SK-N-SH treated with all-trans-retinoic acid at 6 μM for 48 hours (cell line): Measurements from ENCODE around the gene ARHGEF40.

Source experiments
- ATAC-seq: fragments of 200-7000 bp; cut with Tn5 transposase; 3 replicates; pipeline ENCODE4 v1.9.1; 2020; ENCODE audit warnings: mild to moderate bottlenecking, moderate library complexity
- ARNTL ChIP-seq: fragments of 450-650 bp; formaldehyde crosslinking; IDR thresholded peaks from 2 replicates; pipeline ENCODE4 v1.5.0; 2020; ENCODE audit warnings: low read depth, mild to moderate bottlenecking, moderate library complexity, borderline replicate concordance
- BACH2 ChIP-seq: fragments of 250-450 bp; sonication (Bioruptor Pico); IDR thresholded peaks from 2 replicates; pipeline ENCODE4 v1.9.0; 2021; ENCODE audit warnings: mild to moderate bottlenecking, borderline replicate concordance
- CREB5 ChIP-seq: fragments of 250-450 bp; sonication (Bioruptor Pico); IDR thresholded peaks from 2 replicates; pipeline ENCODE4 v1.5.1; 2020; ENCODE audit warnings: low read depth, mild to moderate bottlenecking, moderate library complexity
- CSDC2 ChIP-seq: fragments of 250-450 bp; sonication (Bioruptor Pico); IDR thresholded peaks from 2 replicates; pipeline ENCODE4 v1.5.0; 2020; ENCODE audit warnings: mild to moderate bottlenecking, moderate library complexity
- CSRNP3 ChIP-seq: fragments of 250-450 bp; sonication (Bioruptor Pico); IDR thresholded peaks from 2 replicates; pipeline ENCODE4 v1.5.1; 2021; ENCODE audit warnings: mild to moderate bottlenecking, moderate library complexity
- ESRRG ChIP-seq: fragments of 250-450 bp; sonication (Bioruptor Pico); IDR thresholded peaks from 2 replicates; pipeline ENCODE4 v1.6.1; 2021; ENCODE audit warnings: mild to moderate bottlenecking
- GLIS3 ChIP-seq: fragments of 250-450 bp; sonication (Bioruptor Pico); IDR thresholded peaks from 2 replicates; pipeline ENCODE4 v1.5.0; 2020; ENCODE audit warnings: mild to moderate bottlenecking, moderate library complexity
- ISL1 ChIP-seq: fragments of 250-450 bp; sonication (Bioruptor Pico); IDR thresholded peaks from 2 replicates; pipeline ENCODE4 v2.1.2; 2022; ENCODE audit warnings: mild to moderate bottlenecking, moderate library complexity
- OSR1 ChIP-seq: fragments of 250-450 bp; sonication (Bioruptor Pico); IDR thresholded peaks from 2 replicates; pipeline ENCODE4 v1.8.0; 2022; ENCODE audit warnings: moderate library complexity, mild to moderate bottlenecking, inconsistent platforms
- PATZ1 ChIP-seq: fragments of 250-450 bp; sonication (Bioruptor Pico); IDR thresholded peaks from 2 replicates; pipeline ENCODE4 v1.8.0; 2020; ENCODE audit warnings: mild to moderate bottlenecking, moderate library complexity, borderline replicate concordance
- PPARA ChIP-seq: fragments of 250-450 bp; sonication (Bioruptor Pico); IDR thresholded peaks from 2 replicates; pipeline ENCODE4 v1.5.0; 2020; ENCODE audit warnings: mild to moderate bottlenecking, borderline replicate concordance
- RARB ChIP-seq: fragments of 250-450 bp; sonication (Bioruptor Pico); IDR thresholded peaks from 2 replicates; pipeline ENCODE4 v1.8.0; 2021; ENCODE audit warnings: mild to moderate bottlenecking, moderate library complexity
- SNAI2 ChIP-seq: fragments of 250-450 bp; sonication (Bioruptor Pico); IDR thresholded peaks from 2 replicates; pipeline ENCODE4 v1.5.0; 2020; ENCODE audit warnings: mild to moderate bottlenecking, moderate library complexity
- TOX ChIP-seq: fragments of 250-450 bp; sonication (Bioruptor Pico); IDR thresholded peaks from 2 replicates; pipeline ENCODE4 v1.8.0; 2021; ENCODE audit warnings: mild to moderate bottlenecking, moderate library complexity, borderline replicate concordance
- TSHZ2 ChIP-seq: fragments of 250-450 bp; sonication (Bioruptor Pico); IDR thresholded peaks from 2 replicates; pipeline ENCODE4 v1.5.0; 2020; ENCODE audit warnings: mild to moderate bottlenecking, moderate library complexity
- ZC3H10 ChIP-seq: fragments of 250-450 bp; sonication (Bioruptor Pico); IDR thresholded peaks from 2 replicates; pipeline ENCODE4 v1.5.1; 2021; ENCODE audit warnings: mild to moderate bottlenecking, moderate library complexity
- ZFP3 ChIP-seq: fragments of 250-450 bp; sonication (Bioruptor Pico); IDR thresholded peaks from 2 replicates; pipeline ENCODE4 v1.5.0; 2020; ENCODE audit warnings: mild to moderate bottlenecking, moderate library complexity
- ZFP30 ChIP-seq: fragments of 450-650 bp; formaldehyde crosslinking; IDR thresholded peaks from 2 replicates; pipeline ENCODE4 v1.5.0; 2022; ENCODE audit warnings: mild to moderate bottlenecking, moderate library complexity
- ZNF565 ChIP-seq: fragments of 450-650 bp; formaldehyde crosslinking; conservative IDR thresholded peaks from 2 replicates; pipeline ENCODE4 v1.5.0; 2020; ENCODE audit warnings: low read depth, mild to moderate bottlenecking, moderate library complexity
- ZNF70 ChIP-seq: fragments of 450-650 bp; formaldehyde crosslinking; IDR thresholded peaks from 2 replicates; pipeline ENCODE4 v1.5.0; 2020; ENCODE audit warnings: mild to moderate bottlenecking, moderate library complexity
- ZNF8 ChIP-seq: fragments of 450-650 bp; formaldehyde crosslinking; IDR thresholded peaks from 2 replicates; pipeline ENCODE4 v1.5.0; 2020; ENCODE audit warnings: mild to moderate bottlenecking, moderate library complexity
- TF ChIP-seq, protein P1 (sequence below): fragments of 250-450 bp; sonication (Bioruptor Pico); IDR thresholded peaks from 2 replicates; pipeline ENCODE4 v1.8.0; 2021; ENCODE audit warnings: low read depth, mild to moderate bottlenecking, moderate library complexity, borderline replicate concordance

Gene ARHGEF40

GRCh38 chr14:21042918-21043317, 27.2 kb upstream of the ARHGEF40 start:
- TF ChIP-seq ZFP30 (no peak), CSDC2 (no peak), CSRNP3 (CRISPR knock-in tag) (no peak), RARB (CRISPR knock-in tag) (no peak), ESRRG (CRISPR knock-in tag) (no peak), OSR1 (CRISPR knock-in tag) (no peak), ISL1 (no peak), ARNTL (CRISPR knock-in tag) (no peak), ZNF8 (CRISPR knock-in tag) (no peak), PPARA (CRISPR knock-in tag) (no peak), GLIS3 (no peak), BACH2 (CRISPR knock-in tag) (no peak), CREB5 (CRISPR knock-in tag) (no peak), ZNF70 (CRISPR knock-in tag) (no peak), ZC3H10 (CRISPR knock-in tag) (no peak), ZNF565 (no peak), TSHZ2 (CRISPR knock-in tag) (no peak), SNAI2 (no peak)
- TF ChIP-seq, protein P1, sequence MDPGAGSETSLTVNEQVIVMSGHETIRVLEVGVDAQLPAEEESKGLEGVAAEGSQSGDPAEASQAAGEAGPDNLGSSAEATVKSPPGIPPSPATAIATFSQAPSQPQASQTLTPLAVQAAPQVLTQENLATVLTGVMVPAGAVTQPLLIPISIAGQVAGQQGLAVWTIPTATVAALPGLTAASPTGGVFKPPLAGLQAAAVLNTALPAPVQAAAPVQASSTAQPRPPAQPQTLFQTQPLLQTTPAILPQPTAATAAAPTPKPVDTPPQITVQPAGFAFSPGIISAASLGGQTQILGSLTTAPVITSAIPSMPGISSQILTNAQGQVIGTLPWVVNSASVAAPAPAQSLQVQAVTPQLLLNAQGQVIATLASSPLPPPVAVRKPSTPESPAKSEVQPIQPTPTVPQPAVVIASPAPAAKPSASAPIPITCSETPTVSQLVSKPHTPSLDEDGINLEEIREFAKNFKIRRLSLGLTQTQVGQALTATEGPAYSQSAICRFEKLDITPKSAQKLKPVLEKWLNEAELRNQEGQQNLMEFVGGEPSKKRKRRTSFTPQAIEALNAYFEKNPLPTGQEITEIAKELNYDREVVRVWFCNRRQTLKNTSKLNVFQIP (CRISPR knock-in tag) = no peak
- TF ChIP-seq, all 23 proteins: peak for 0
- no peak for ATAC-seq

DNA sequence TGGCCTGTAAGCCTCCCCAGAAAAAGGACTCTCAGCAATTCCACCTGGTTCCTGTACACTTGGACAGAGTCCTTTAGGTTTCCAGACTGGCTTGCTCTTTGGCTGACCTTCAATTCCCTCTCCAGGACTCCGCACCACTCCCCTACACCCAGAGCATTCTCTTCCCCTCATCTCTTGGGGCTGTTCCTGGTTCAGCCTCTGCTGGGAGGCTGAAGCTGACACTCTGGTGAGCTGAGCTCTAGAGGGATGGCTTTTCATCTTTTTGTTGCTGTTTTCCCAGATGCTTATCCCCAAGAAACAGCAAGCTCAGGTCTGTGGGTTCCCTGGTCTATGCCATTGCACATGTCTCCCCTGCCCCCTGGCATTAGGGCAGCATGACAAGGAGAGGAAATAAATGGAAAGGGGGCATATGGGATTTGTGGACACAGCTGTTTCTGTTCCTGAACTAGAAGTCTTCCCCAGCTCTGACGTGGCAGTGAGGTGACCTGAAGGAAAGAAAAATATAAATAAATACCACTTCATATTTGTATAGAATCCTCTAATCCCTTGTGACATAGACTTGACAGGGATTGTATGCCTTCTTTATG, 26.6 kb upstream of the ARHGEF40 start:
- ATAC-seq = no peak
- no peak for TF ChIP-seq CREB5 (CRISPR knock-in tag)
- no peak for TF ChIP-seq ZC3H10 (CRISPR knock-in tag)
- TF ChIP-seq CSDC2 = no peak
- TF ChIP-seq RARB (CRISPR knock-in tag) = no peak
- TF ChIP-seq GLIS3 = no peak
- TF ChIP-seq PATZ1 (CRISPR knock-in tag) = no peak
- no peak for TF ChIP-seq ARNTL (CRISPR knock-in tag)
- TF ChIP-seq ZFP3 (CRISPR knock-in tag) = no peak
- no peak for TF ChIP-seq TOX
- TF ChIP-seq SNAI2 = no peak
- TF ChIP-seq, protein P1 (CRISPR knock-in tag) = no peak
- TF ChIP-seq ZNF8 (CRISPR knock-in tag) = no peak
- TF ChIP-seq ZNF70 (CRISPR knock-in tag) = no peak
- TF ChIP-seq ZFP30 = no peak
- no peak for TF ChIP-seq ISL1
- no peak for TF ChIP-seq PPARA (CRISPR knock-in tag)
- no peak for TF ChIP-seq ZNF565
- no peak for TF ChIP-seq OSR1 (CRISPR knock-in tag)
- no peak for TF ChIP-seq TSHZ2 (CRISPR knock-in tag)
